H1 (cell line): ENCODE data around the gene ITGA4. TPM values are rescaled to one million over a fixed set of nuclear protein-coding genes. Genes with fewer than 3 reads are reported as not detected.

Experiments used
- KDM5A ChIP-seq: fragments of 200-600 bp; IDR thresholded peaks from 2 replicates; pipeline ENCODE4 v1.7.1; 2012; ENCODE audit warnings: mild to moderate bottlenecking, low read length, inconsistent platforms, mixed read lengths
- polyA plus RNA-seq, 7 experiments: library from polyadenylated mRNA; depleted of rRNA in 3 of 7; stranded (reverse) in 5 of 7; unstranded in 2 of 7; fragments of >200 nt in 5 of 7; fragments of 200-250 nt in 2 of 7; gene quantifications; 1 replicate in 5 of 7; 2 replicates in 1 of 7; 4 replicates in 1 of 7; pipeline versions ENCODE4 v1.2.1 to v1.2.3, GENCODE V29; 2011 to 2013; ENCODE audit warnings: missing spikeins in 2 of 7, mixed read lengths in 2 of 7
- total RNA-seq: library from RNA; stranded (reverse); fragmentation: NEBNext Ultra II Directional; extraction: Animal tissue kit (Norgen Biotek cat#: 25700); gene quantifications from 2 replicates; pipeline ENCODE4 v1.2.1, GENCODE V29; 2021

Gene ITGA4
- total and polyA plus RNA-seq, 2 of the 8 experiments (the other 6 are each of a cell fraction or from before 2014, with no cell fraction given), result 0.60 to 2.1 TPM

GRCh38 chr2:181421131-181421458 lies 36.1 kb upstream of the ITGA4 start (continued):
- TF ChIP-seq KDM5A, result no peak
